AG10803 (cell line): ENCODE data around the gene FOXP1.

Source experiments
- DNase-seq: peaks from one replicate; pipeline ENCODE4 v3.0.0; 2010; ENCODE audit warnings: low read depth
- H3K4me3 ChIP-seq: 2 replicates; pipeline ENCODE4 v1.5.1; 2011; ENCODE audit warnings: mild to moderate bottlenecking, low read length, control low read depth
- CTCF ChIP-seq: conservative IDR thresholded peaks from 2 replicates; pipeline ENCODE4 v1.5.1; 2011; ENCODE audit warnings: mild to moderate bottlenecking, low read length, control low read depth, inconsistent platforms

FOXP1 gene

GRCh38 chr3:71393093-71393492, 190.4 kb downstream of the FOXP1 start:
- DNase-seq, result no peak

GRCh38 chr3:71392251-71392650, 191.3 kb downstream of the FOXP1 start:
- DNase-seq, result no peak
- no peak overlapping the region for H3K4me3 ChIP-seq

More at GRCh38 chr3:71393093-71393492, 190.4 kb downstream of the FOXP1 start:
- H3K4me3 ChIP-seq, result no peak overlapping the region
- TF ChIP-seq CTCF, result no peak

GRCh38 chr3:71391361-71391760, 192.2 kb downstream of the FOXP1 start:
- H3K4me3 ChIP-seq, result no peak overlapping the region
- no peak for DNase-seq
- no peak for TF ChIP-seq CTCF

More at GRCh38 chr3:71392251-71392650, 191.3 kb downstream of the FOXP1 start:
- TF ChIP-seq CTCF, result no peak

- peak; percentile 44 for DNase-seq
- no peak overlapping the region for H3K4me3 ChIP-seq
- no peak for TF ChIP-seq CTCF
Measured at GRCh38 chr3:71389911-71390573, 193.5 kb downstream of the FOXP1 start.

- no peak for DNase-seq
- H3K4me3 ChIP-seq, result no peak overlapping the region
- no peak for TF ChIP-seq CTCF
Measured at GRCh38 chr3:71389191-71389590, 194.3 kb downstream of the FOXP1 start.

GRCh38 chr3:71388535-71389120, 194.9 kb downstream of the FOXP1 start:
- no peak overlapping the region for H3K4me3 ChIP-seq
- no peak for TF ChIP-seq CTCF
- no peak for DNase-seq

- H3K4me3 ChIP-seq, result no peak overlapping the region
- DNase-seq, result no peak
- TF ChIP-seq CTCF, result no peak
Measured at GRCh38 chr3:71387586-71387985, 195.9 kb downstream of the FOXP1 start.
